Aorta (tissue), 5 donors: ENCODE results near the gene GOLGA3. TPM values are rescaled to one million over a fixed set of nuclear protein-coding genes. Genes with fewer than 3 reads are reported as not detected.
"Not testable (repeated sequence)": the region's sequence is repeated elsewhere in the genome, so short reads cannot be mapped to it uniquely, and the experiment has no call there.

ENCODE experiments used
- ATAC-seq: fragments of 200-7000 bp; cut with Tn5 transposase; one replicate; pipeline ENCODE4 v1.9.1; 2022; ENCODE audit warnings: moderate library complexity; ENCODE audit not compliant: low FRiP score
- DNase-seq, 2 donors: peaks; one replicate each; pipeline ENCODE4 v3.0.0-alpha.2; 2020
- H3K27ac ChIP-seq, 2 donors: one replicate each; pipeline ENCODE4 v1.5.1; 2013; ENCODE audit warnings: low read length in 2 of 2, mild to moderate bottlenecking in 2 of 2, moderate library complexity in 2 of 2, control low read depth in 1 of 2, inconsistent platforms in 1 of 2, low read depth in 1 of 2
- H3K27me3 ChIP-seq, 2 donors: one replicate each; pipeline ENCODE4 v1.6.1; 2013; ENCODE audit warnings: control low read depth in 1 of 2, low read length in 1 of 2, mild to moderate bottlenecking in 1 of 2, moderate library complexity in 1 of 2; ENCODE audit not compliant: insufficient read depth in 2 of 2, control insufficient read depth in 1 of 2
- H3K36me3 ChIP-seq, 2 donors: one replicate each; pipeline ENCODE4 v1.6.1; 2013; ENCODE audit warnings: control low read depth in 1 of 2, low read length in 1 of 2, mild to moderate bottlenecking in 1 of 2; ENCODE audit not compliant: insufficient read depth in 2 of 2, control insufficient read depth in 1 of 2
- H3K4me1 ChIP-seq, 2 donors: one replicate each; pipeline ENCODE4 v1.6.1; 2013; ENCODE audit warnings: low read length in 2 of 2, control low read depth in 1 of 2, mild to moderate bottlenecking in 1 of 2, moderate library complexity in 1 of 2; ENCODE audit not compliant: insufficient read depth in 2 of 2, control insufficient read depth in 1 of 2
- H3K4me3 ChIP-seq, 2 donors: one replicate each; pipeline ENCODE4 v1.5.1; 2013; ENCODE audit warnings: low read length in 2 of 2, control low read depth in 1 of 2, mild to moderate bottlenecking in 1 of 2
- H3K9me3 ChIP-seq: one replicate; pipeline ENCODE4 v1.6.1; 2013; ENCODE audit warnings: mild to moderate bottlenecking, low read length; ENCODE audit not compliant: control insufficient read depth
- WGBS, 2 donors: extraction: QIAGEN DNeasy Blood & Tissue Kit; methylation state at CpG; one replicate each; pipeline ENCODE4 v1.1.7; 2013; 5-methylcytosine and 5-hydroxymethylcytosine counted together
- intact Hi-C, 2 donors: fragments of 100-400 bp; cut with DNase I; formaldehyde crosslinking; loops; one replicate each; pipeline versions ENCODE4 v1.14.2 to v1.15.0; 2022
- polyA plus RNA-seq, 2 donors: library from polyadenylated mRNA; stranded (reverse); fragments of 200-250 nt; gene quantifications; one replicate each; pipeline ENCODE4 v1.2.3, GENCODE V29; 2013
- total RNA-seq, 2 donors: library from RNA; stranded (reverse); fragmentation: NEBNext Ultra II Directional; extraction: Animal tissue kit (Norgen Biotek cat#: 25700); gene quantifications; one replicate each; pipeline ENCODE4 v1.2.1, GENCODE V29; 2021
- donor health status: healthy with polysubstance abuse.
- donor health status: Bipolar disorder and iron deficiency.
- donor health status: DM: no; HTN: no; CAD: no.
- donor health status: DM: no; HTN: no; CAD: no.
- donor health status: DM: yes; HTN: yes; CAD: no.

The GOLGA3 gene
- total and polyA plus RNA-seq, 4 donors = 17.9 to 91.2 (median 52.4) TPM

- H3K36me3 ChIP-seq = peaks cover 0 to 14% of the 10 kb centered on the region in 2 donors
- DNase-seq = no peak
Observed at GRCh38 chr12:132797820-132798570, 30.7 kb downstream of the GOLGA3 start.

DNA sequence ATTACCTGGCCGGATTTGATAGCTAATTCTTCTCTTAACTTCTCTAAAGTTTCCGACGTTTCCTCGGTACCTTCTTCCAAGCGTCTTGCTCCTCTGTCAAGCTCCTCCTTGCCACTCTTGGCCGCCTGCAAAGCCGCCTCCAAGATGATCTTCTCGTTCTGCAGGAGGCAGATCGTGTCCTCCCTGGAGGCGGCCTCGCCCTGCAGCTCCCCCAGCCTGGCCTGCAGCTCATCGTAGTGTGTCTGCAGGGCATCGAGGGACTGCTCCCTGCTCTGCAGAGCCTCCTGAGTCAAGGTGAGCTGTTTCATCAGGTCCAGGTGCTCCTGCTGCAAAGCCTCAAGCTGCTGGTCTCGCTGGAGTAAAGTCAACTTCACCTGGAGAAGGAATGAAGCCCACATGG, 32.8 kb downstream of the GOLGA3 start:
- intact Hi-C loops = no loop called here
- no peak for DNase-seq
- no peak for ATAC-seq
- H3K27me3 ChIP-seq = no peaks in the 10 kb centered on the region
- H3K4me3 ChIP-seq = no peak overlapping the region
- H3K4me1 ChIP-seq = no peaks in the 10 kb centered on the region
- H3K9me3 ChIP-seq = no peaks in the 10 kb centered on the region
- WGBS, 2 donors = 94 to 98% methylated on average over 14 of the region's 14 CpGs
- peaks cover 0 to 11% of the 10 kb centered on the region in 2 donors for H3K36me3 ChIP-seq
- no peak overlapping the region for H3K27ac ChIP-seq

More at GRCh38 chr12:132797820-132798570, 30.7 kb downstream of the GOLGA3 start:
- no peak overlapping the region for H3K4me3 ChIP-seq
- ATAC-seq = no peak
- no peak overlapping the region for H3K27ac ChIP-seq
- H3K27me3 ChIP-seq = no peaks in the 10 kb centered on the region
- intact Hi-C loops = no loop called here
- WGBS, 2 donors = 91 to 92% methylated on average over 24 of the region's 24 CpGs
- no peaks in the 10 kb centered on the region for H3K9me3 ChIP-seq
- no peaks in the 10 kb centered on the region for H3K4me1 ChIP-seq

DNA sequence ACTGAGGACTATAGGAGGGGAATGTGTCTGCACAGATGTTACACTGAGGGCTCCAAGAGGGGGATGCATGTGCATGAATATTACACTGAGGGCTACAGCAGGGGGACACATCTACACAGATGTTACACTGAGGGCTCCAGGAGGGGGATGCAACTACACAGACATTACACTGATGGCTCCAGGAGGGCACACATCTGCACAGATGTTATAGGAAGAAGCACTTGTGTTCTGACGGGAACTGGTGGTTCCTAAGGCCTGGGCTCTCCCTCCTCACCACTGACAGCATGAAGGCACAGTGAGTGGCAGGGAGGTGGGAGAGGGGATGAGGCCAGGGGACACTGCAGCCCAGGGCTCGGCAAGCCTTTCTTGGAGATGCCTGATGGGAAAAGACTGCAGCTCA, 36.7 kb downstream of the GOLGA3 start:
- DNase-seq, ATAC-seq, H3K36me3 ChIP-seq, H3K27ac ChIP-seq, H3K4me3 ChIP-seq, H3K27me3 ChIP-seq, intact Hi-C loops, H3K4me1 ChIP-seq, H3K9me3 ChIP-seq: not testable (repeated sequence)
- 87 to 95% methylated on average over 2 of the region's 2 CpGs for WGBS, 2 donors

GRCh38 chr12:132789099-132789471, 39.6 kb downstream of the GOLGA3 start:
- H3K27me3 ChIP-seq = no peaks in the 10 kb centered on the region
- no peaks in the 10 kb centered on the region for H3K9me3 ChIP-seq
- intact Hi-C loops = no loop called here
- H3K27ac ChIP-seq = no peak overlapping the region
- no peaks in the 10 kb centered on the region for H3K4me1 ChIP-seq
- peaks cover 0 to 9% of the 10 kb centered on the region in 2 donors for H3K36me3 ChIP-seq
- ATAC-seq = no peak
- DNase-seq = no peak
- 95 to 96% methylated on average over 19 to 21 of the region's 21 CpGs for WGBS, 2 donors
- no peak overlapping the region for H3K4me3 ChIP-seq

DNA sequence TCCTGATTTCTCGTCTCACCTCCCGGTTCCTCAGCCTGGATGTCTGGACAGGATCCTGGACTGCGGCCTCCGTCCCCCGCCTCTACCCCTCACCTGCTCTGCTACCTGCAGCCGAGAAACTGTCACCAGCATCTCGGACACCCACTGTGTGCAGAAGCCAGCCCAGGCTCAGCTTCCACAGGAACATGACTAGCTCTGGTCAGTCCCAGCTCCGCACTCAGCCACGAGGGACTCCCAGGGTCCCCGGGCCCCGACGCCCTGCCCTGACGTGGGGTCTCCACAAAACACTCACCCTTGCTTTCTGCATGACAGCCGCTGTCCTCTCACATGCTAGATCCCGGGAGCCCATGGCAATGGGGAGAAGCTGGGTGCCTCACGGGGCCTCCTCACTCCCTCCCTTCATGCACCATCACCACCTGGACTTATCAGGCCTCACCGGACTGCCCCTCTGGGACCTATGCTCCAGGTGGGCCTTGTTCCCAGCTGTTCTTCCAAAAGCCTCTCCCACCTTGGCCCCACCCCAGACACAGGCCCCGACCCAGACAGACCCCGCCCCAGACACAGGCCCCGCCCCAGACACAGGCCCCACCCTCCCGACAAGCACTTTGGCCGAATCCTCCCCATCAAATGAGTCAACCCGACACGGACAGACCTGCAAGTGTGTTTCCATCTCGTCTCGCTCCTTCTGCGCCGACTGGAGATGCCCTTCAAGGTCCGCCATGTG, 40.1 kb downstream of the GOLGA3 start:
- Histone ChIP-seq H3K4me1 (no peaks in the 10 kb centered on the region), H3K9me3 (no peaks in the 10 kb centered on the region), H3K4me3 (no peak overlapping the region), H3K27me3 (no peaks in the 10 kb centered on the region), H3K36me3 (peaks cover 0 to 13% of the 10 kb centered on the region in 2 donors), H3K27ac (no peak overlapping the region)
- intact Hi-C loops = no loop called here
- ATAC-seq = no peak
- WGBS, 2 donors = 93 to 96% methylated on average over 28 to 29 of the region's 29 CpGs
- DNase-seq = no peak

DNA sequence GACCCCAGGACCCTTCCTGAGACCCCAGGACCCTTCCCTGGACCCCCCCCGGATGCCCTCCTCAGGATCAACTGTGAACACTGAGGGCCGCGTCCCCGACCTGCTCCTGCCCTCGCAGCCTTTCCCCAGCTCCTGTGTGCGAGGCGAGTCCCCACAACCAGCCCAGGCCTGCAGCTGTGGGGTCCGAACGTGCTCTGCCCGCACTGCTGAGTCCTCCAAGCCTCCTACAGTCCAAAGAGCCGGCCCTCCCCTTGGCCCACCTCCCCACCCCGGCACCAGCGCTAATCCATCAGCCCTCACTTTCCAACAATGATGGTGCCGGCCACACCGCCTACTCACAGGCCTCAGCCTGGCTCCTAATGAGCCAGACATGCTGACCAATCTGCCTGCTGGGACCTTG, 40.8 kb downstream of the GOLGA3 start:
- WGBS, 2 donors = 91 to 93% methylated on average over 15 of the region's 15 CpGs
- Histone ChIP-seq H3K4me3 (no peak overlapping the region), H3K27ac (no peak overlapping the region), H3K27me3 (no peaks in the 10 kb centered on the region), H3K36me3 (peaks cover 0 to 17% of the 10 kb centered on the region in 2 donors), H3K9me3 (no peaks in the 10 kb centered on the region), H3K4me1 (no peaks in the 10 kb centered on the region)
- no peak for DNase-seq
- intact Hi-C loops = no loop called here
- ATAC-seq = no peak

- H3K4me1 ChIP-seq = no peaks in the 10 kb centered on the region
- H3K27ac ChIP-seq = no peak overlapping the region
- no peaks in the 10 kb centered on the region for H3K9me3 ChIP-seq
- no peak overlapping the region for H3K4me3 ChIP-seq
- no peak for DNase-seq
- no peak for ATAC-seq
- WGBS, 2 donors = 94 to 97% methylated on average over 21 of the region's 21 CpGs
- peaks cover 0 to 20% of the 10 kb centered on the region in 2 donors for H3K36me3 ChIP-seq
- H3K27me3 ChIP-seq = no peaks in the 10 kb centered on the region
- intact Hi-C loops = no loop called here
Observed at GRCh38 chr12:132786192-132786591, 42.5 kb downstream of the GOLGA3 start.

DNA sequence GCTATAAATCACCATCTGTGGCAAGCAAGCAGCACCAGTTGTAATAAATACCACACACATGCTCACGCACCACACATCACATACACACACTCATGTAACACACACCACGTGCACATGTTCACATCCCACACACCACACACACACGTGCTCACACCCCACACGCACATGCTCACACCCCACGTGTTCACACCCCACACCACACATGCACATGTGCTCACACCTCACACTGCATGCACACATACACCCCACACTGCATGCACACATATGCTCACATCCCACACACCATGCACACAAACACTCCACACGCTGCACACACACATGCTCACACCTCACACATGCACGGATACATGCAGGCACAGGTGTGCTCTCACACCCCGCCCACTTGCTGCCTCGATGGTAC, 44.1 kb downstream of the GOLGA3 start:
- DNase-seq = no peak
- Histone ChIP-seq H3K27ac (no peak overlapping the region), H3K4me3 (no peak overlapping the region), H3K36me3 (peaks cover 0 to 25% of the 10 kb centered on the region in 2 donors), H3K4me1 (no peaks in the 10 kb centered on the region), H3K9me3 (no peaks in the 10 kb centered on the region), H3K27me3 (no peaks in the 10 kb centered on the region)
- intact Hi-C loops = no loop called here
- 79 to 80% methylated on average over 9 of the region's 9 CpGs for WGBS, 2 donors
- ATAC-seq = no peak
